Keratinocyte (primary cell): Measurements from ENCODE around the gene TNIK. TPM values are rescaled to one million over a fixed set of nuclear protein-coding genes. Genes with fewer than 3 reads are reported as not detected.

ENCODE experiments used
- DNase-seq: peaks from one replicate; pipeline ENCODE4 v3.0.0-alpha.2; 2011; ENCODE audit warnings: low read depth, missing footprints, low spot score
- FAIRE-seq: peaks from 2 replicates; lab custom pipeline; 2011; peaks lifted over from hg19 to GRCh38; lab: Jason Lieb, UNC
- H2AFZ ChIP-seq: 2 replicates; pipeline ENCODE4 v1.6.0; 2012; ENCODE audit warnings: low read length, control low read depth, inconsistent platforms; ENCODE audit not compliant: control insufficient read depth
- H3K27ac ChIP-seq: 2 replicates; pipeline ENCODE4 v1.5.1; 2011; ENCODE audit warnings: low read length; ENCODE audit not compliant: control insufficient read depth, insufficient read depth
- H3K27me3 ChIP-seq: 3 replicates; pipeline ENCODE4 v1.6.0; 2011; ENCODE audit warnings: low read length; ENCODE audit not compliant: control insufficient read depth, insufficient read depth; ENCODE audit errors: extremely low read depth
- H3K36me3 ChIP-seq, 2 experiments: 2 replicates in 1 of 2; 3 replicates in 1 of 2; pipeline ENCODE4 v1.5.1; 2011; ENCODE audit warnings: low read length in 2 of 2, mild to moderate bottlenecking in 1 of 2; ENCODE audit not compliant: control insufficient read depth in 2 of 2, insufficient read depth in 2 of 2; ENCODE audit errors: extremely low read depth in 1 of 2
- H3K4me1 ChIP-seq: 3 replicates; pipeline ENCODE4 v1.5.1; 2011; ENCODE audit warnings: low read length; ENCODE audit not compliant: control insufficient read depth, insufficient read depth; ENCODE audit errors: extremely low read depth
- H3K4me2 ChIP-seq: 3 replicates; pipeline ENCODE4 v1.6.0; 2011; ENCODE audit warnings: low read depth, low read length; ENCODE audit not compliant: control insufficient read depth, insufficient read depth; ENCODE audit errors: extremely low read depth
- H3K4me3 ChIP-seq, 3 experiments: fragments of 200-600 bp in 1 of 3; sonication (generic) in 1 of 3; 2 replicates in 2 of 3; 3 replicates in 1 of 3; pipeline ENCODE4 v1.5.1; 2011 to 2016; ENCODE audit warnings: low read length in 3 of 3, mild to moderate bottlenecking in 3 of 3, control low read depth in 2 of 3, inconsistent platforms in 1 of 3, low read depth in 1 of 3, mixed read lengths in 1 of 3, mixed run types in 1 of 3, moderate library complexity in 1 of 3; ENCODE audit not compliant: control insufficient read depth in 2 of 3, insufficient read depth in 2 of 3; ENCODE audit errors: extremely low read depth in 1 of 3
- H3K79me2 ChIP-seq: 2 replicates; pipeline ENCODE4 v1.6.0; 2012; ENCODE audit warnings: low read length; ENCODE audit not compliant: control insufficient read depth, insufficient read depth
- H3K9ac ChIP-seq: 3 replicates; pipeline ENCODE4 v1.6.0; 2011; ENCODE audit warnings: low read length; ENCODE audit not compliant: control insufficient read depth, insufficient read depth; ENCODE audit errors: extremely low read depth
- H3K9me1 ChIP-seq: 3 replicates; pipeline ENCODE4 v1.6.0; 2011; ENCODE audit warnings: low read length; ENCODE audit not compliant: control insufficient read depth, insufficient read depth; ENCODE audit errors: extremely low read depth
- H3K9me3 ChIP-seq: 2 replicates; pipeline ENCODE4 v1.5.1; 2012; ENCODE audit warnings: low read depth, low read length; ENCODE audit not compliant: control insufficient read depth
- H4K20me1 ChIP-seq: 3 replicates; pipeline ENCODE4 v1.6.0; 2011; ENCODE audit warnings: low read length; ENCODE audit not compliant: control insufficient read depth, insufficient read depth; ENCODE audit errors: extremely low read depth
- EZH2 ChIP-seq: IDR thresholded peaks from one replicate; pipeline ENCODE4 v1.6.1; 2012; ENCODE audit warnings: inconsistent platforms, mild to moderate bottlenecking, low read length, moderate library complexity
- dilution Hi-C: fragments of 300-500 bp; cut with MboI; formaldehyde crosslinking; loops from one replicate; pipeline ENCODE4 v1.7.0; 2020; ENCODE audit warnings: low sequenced_read_pairs; ENCODE audit not compliant: extremely low pct_ligation_motif_present
- polyA plus RNA-seq, 5 experiments: library from polyadenylated mRNA; depleted of rRNA in 3 of 5; stranded (reverse) in 3 of 5; stranded (forward) in 1 of 5; unstranded in 1 of 5; fragments of >200 nt; gene quantifications; 1 replicate in 1 of 5; 2 replicates in 3 of 5; 3 replicates in 1 of 5; pipeline versions ENCODE4 v1.2.1 to v1.2.3, GENCODE V29; 2011 to 2012; ENCODE audit warnings: missing spikeins in 2 of 5, low read depth in 1 of 5, low replicate concordance in 1 of 5
- TF ChIP-seq, protein P1 (sequence below), 3 experiments: IDR thresholded peaks in 1 of 3; conservative IDR thresholded peaks in 1 of 3; optimal IDR thresholded peaks in 1 of 3; 2 replicates in 2 of 3; 3 replicates in 1 of 3; pipeline versions ENCODE3 to v1.5.1; 2011; ENCODE audit warnings: low read length in 3 of 3, mild to moderate bottlenecking in 3 of 3, moderate library complexity in 2 of 3, control low read depth in 1 of 3, inconsistent platforms in 1 of 3; ENCODE audit not compliant: insufficient read depth in 2 of 3; ENCODE audit errors: extremely low read depth in 1 of 3

Gene TNIK
- polyA plus RNA-seq, 1 donor (not counting 4 experiments of a cell fraction or from before 2014, with no cell fraction given) = 4.4 TPM

DNA sequence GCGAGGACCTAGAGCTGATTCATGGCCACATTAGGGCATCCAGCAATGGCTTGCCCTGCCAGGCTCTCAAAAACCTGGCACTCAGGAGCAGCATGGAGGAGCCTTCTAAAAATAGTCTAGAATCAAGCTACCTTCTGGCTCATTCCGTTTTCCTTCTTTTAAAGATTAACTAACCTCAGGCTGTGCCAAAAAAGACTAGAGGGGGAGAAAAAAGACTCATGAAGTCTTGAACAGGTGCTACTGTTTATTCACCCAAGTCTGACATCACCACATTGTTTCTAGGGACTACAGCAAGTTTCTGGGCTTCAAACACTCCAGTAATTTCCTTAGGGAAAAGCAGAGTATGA, 125.8 kb downstream of the TNIK start:
- no peak for DNase-seq
- Histone ChIP-seq H3K9me1 (no peaks in the 10 kb centered on the region), H3K9me3 (no peaks in the 10 kb centered on the region), H3K79me2 (no peaks in the 10 kb centered on the region), H3K27me3 (no peaks in the 10 kb centered on the region), H4K20me1 (no peaks in the 10 kb centered on the region), H3K9ac (no peak overlapping the region), H3K36me3 (no peaks in the 10 kb centered on the region), H3K4me2 (no peak overlapping the region), H3K27ac (no peak overlapping the region), H2AFZ (no peak overlapping the region), H3K4me3 (no peak overlapping the region), H3K4me1 (no peaks in the 10 kb centered on the region)
- dilution Hi-C loops = no loop called here
- no peak for FAIRE-seq
- TF ChIP-seq, protein P1, sequence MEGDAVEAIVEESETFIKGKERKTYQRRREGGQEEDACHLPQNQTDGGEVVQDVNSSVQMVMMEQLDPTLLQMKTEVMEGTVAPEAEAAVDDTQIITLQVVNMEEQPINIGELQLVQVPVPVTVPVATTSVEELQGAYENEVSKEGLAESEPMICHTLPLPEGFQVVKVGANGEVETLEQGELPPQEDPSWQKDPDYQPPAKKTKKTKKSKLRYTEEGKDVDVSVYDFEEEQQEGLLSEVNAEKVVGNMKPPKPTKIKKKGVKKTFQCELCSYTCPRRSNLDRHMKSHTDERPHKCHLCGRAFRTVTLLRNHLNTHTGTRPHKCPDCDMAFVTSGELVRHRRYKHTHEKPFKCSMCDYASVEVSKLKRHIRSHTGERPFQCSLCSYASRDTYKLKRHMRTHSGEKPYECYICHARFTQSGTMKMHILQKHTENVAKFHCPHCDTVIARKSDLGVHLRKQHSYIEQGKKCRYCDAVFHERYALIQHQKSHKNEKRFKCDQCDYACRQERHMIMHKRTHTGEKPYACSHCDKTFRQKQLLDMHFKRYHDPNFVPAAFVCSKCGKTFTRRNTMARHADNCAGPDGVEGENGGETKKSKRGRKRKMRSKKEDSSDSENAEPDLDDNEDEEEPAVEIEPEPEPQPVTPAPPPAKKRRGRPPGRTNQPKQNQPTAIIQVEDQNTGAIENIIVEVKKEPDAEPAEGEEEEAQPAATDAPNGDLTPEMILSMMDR (optimal IDR thresholded peaks at IDR 0.05 in 1 of 3, IDR thresholded peaks at IDR 0.05 in 1 of 3, conservative IDR thresholded peaks at IDR 0.05 in 1 of 3; ENCODE audit: extremely low read depth in 1 of 3, insufficient read depth in 2 of 3, low read length in 3 of 3) = no peak
- TF ChIP-seq EZH2 = no peak

DNA sequence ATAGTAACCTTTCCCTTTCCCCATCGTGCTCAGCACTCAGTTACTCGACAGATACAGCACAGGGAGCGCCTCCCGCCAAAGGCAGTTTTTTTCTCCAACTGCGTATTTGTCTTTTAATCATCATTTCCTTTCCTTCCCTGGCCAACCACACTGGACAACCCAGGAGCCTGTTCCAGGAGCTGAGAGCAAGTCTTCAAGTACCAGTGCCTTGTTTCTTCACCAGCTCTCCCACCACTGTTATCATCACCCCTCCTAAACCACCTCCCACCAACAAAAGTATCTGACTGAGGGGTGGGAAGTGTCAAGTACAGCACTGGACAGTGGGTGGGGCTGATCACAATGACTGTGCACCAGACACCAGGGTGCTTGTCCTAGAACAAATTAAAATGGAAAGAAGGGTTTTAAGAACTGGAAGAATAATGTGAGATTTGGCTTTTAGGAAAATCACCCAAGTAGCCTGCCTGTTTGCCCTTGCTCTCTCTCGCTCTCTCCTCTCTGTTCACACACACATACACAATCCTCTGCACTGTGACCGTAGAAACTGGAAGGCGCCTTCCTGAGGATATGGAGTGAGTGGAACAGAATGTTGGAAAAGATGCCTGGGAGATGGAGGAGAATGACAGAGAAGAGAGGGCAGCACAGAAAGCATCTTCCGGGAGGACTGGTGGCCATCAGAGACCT, 126.3 kb downstream of the TNIK start:
- no peak overlapping the region for H3K4me2 ChIP-seq
- H4K20me1 ChIP-seq = no peaks in the 10 kb centered on the region
- H2AFZ ChIP-seq = no peak overlapping the region
- no peak overlapping the region for H3K9ac ChIP-seq
- no peaks in the 10 kb centered on the region for H3K79me2 ChIP-seq
- H3K4me3 ChIP-seq = no peak overlapping the region
- dilution Hi-C loops = no loop called here
- no peaks in the 10 kb centered on the region for H3K9me3 ChIP-seq
- H3K36me3 ChIP-seq = no peaks in the 10 kb centered on the region
- no peak for FAIRE-seq
- no peaks in the 10 kb centered on the region for H3K4me1 ChIP-seq
- no peak for DNase-seq
- no peaks in the 10 kb centered on the region for H3K27me3 ChIP-seq
- no peak for TF ChIP-seq EZH2
- TF ChIP-seq, protein P1 (optimal IDR thresholded peaks at IDR 0.05 in 1 of 3, IDR thresholded peaks at IDR 0.05 in 1 of 3, conservative IDR thresholded peaks at IDR 0.05 in 1 of 3; ENCODE audit: extremely low read depth in 1 of 3, insufficient read depth in 2 of 3, low read length in 3 of 3) = no peak
- H3K27ac ChIP-seq = no peak overlapping the region
- no peaks in the 10 kb centered on the region for H3K9me1 ChIP-seq
